Fibroblast of lung (primary cell): ENCODE measurements around the gene STMP1. TPM values are rescaled to one million over a fixed set of nuclear protein-coding genes. Genes with fewer than 3 reads are reported as not detected.

Experiments used
- DNase-seq, 2 donors: peaks; one replicate each; pipeline versions ENCODE4 v3.0.0 to v3.0.0-alpha.2; 2010; ENCODE audit warnings: low read depth in 2 of 2
- H2AFZ ChIP-seq: 2 replicates; pipeline ENCODE4 v1.5.1; 2012; ENCODE audit warnings: low read length, control low read depth, inconsistent platforms
- H3K27ac ChIP-seq: 2 replicates; pipeline ENCODE4 v1.5.1; 2011; ENCODE audit warnings: low read length, control low read depth; ENCODE audit not compliant: insufficient read depth
- H3K27me3 ChIP-seq: 2 replicates; pipeline ENCODE4 v1.5.1; 2011; ENCODE audit warnings: mild to moderate bottlenecking, low read length; ENCODE audit not compliant: control insufficient read depth, insufficient read depth
- H3K36me3 ChIP-seq: 2 replicates; pipeline ENCODE4 v1.5.1; 2011; ENCODE audit warnings: low read length; ENCODE audit not compliant: control insufficient read depth, insufficient read depth
- H3K4me1 ChIP-seq: 2 replicates; pipeline ENCODE4 v1.5.1; 2011; ENCODE audit warnings: low read length; ENCODE audit not compliant: control insufficient read depth, insufficient read depth; ENCODE audit errors: extremely low read depth
- H3K4me2 ChIP-seq: 2 replicates; pipeline ENCODE4 v1.5.1; 2011; ENCODE audit warnings: low read length, control low read depth; ENCODE audit not compliant: insufficient read depth; ENCODE audit errors: extremely low read depth
- H3K4me3 ChIP-seq, 4 experiments: fragments of 200-600 bp in 1 of 4; sonication (generic) in 1 of 4; replicated peaks in 1 of 4; 2 replicates each; pipeline ENCODE4 v1.5.1; 2011 to 2016; ENCODE audit warnings: low read length in 4 of 4, low read depth in 3 of 4, mild to moderate bottlenecking in 3 of 4, control low read depth in 2 of 4, inconsistent platforms in 1 of 4, mixed read lengths in 1 of 4; ENCODE audit not compliant: insufficient read depth in 1 of 4; ENCODE audit errors: control extremely low read depth in 1 of 4
- H3K79me2 ChIP-seq: 2 replicates; pipeline ENCODE4 v1.5.1; 2012; ENCODE audit warnings: mild to moderate bottlenecking, low read length, inconsistent platforms; ENCODE audit not compliant: control insufficient read depth, insufficient read depth
- H3K9ac ChIP-seq: 2 replicates; pipeline ENCODE4 v1.5.1; 2011; ENCODE audit warnings: mild to moderate bottlenecking, low read length, control low read depth; ENCODE audit not compliant: insufficient read depth
- H3K9me3 ChIP-seq: 2 replicates; pipeline ENCODE4 v1.5.1; 2012; ENCODE audit warnings: low read depth, low read length; ENCODE audit not compliant: control insufficient read depth, insufficient read depth
- H4K20me1 ChIP-seq: 2 replicates; pipeline ENCODE4 v1.5.1; 2011; ENCODE audit warnings: low read length; ENCODE audit not compliant: control insufficient read depth, insufficient read depth; ENCODE audit errors: extremely low read depth
- CTCF ChIP-seq, 2 donors: IDR thresholded peaks in 1 of 2; conservative IDR thresholded peaks in 1 of 2; 1 replicate in 1 of 2; 2 replicates in 1 of 2; pipeline ENCODE4 v1.5.1; 2011 to 2012; ENCODE audit warnings: low read length in 2 of 2, control low read depth in 1 of 2, inconsistent platforms in 1 of 2, low read depth in 1 of 2, mild to moderate bottlenecking in 1 of 2
- EZH2 ChIP-seq: IDR thresholded peaks from 2 replicates; pipeline ENCODE4 v1.5.1; 2012; ENCODE audit warnings: low read length, control low read depth, mild to moderate bottlenecking; ENCODE audit errors: missing control alignments
- polyA plus RNA-seq, 2 donors: library from polyadenylated mRNA; depleted of rRNA in 1 of 2; stranded (reverse) in 1 of 2; unstranded in 1 of 2; fragments of >200 nt; gene quantifications; 2 replicates each; pipeline ENCODE4 v1.2.1, GENCODE V29; 2011 to 2012; ENCODE audit warnings: missing spikeins in 1 of 2
- total RNA-seq: library from RNA; depleted of rRNA; stranded (reverse); fragments of >200 nt; gene quantifications from 2 replicates; pipeline ENCODE4 v1.2.1, GENCODE V29; 2014

The STMP1 gene
- total and polyA plus RNA-seq, 2 donors (not counting 1 experiment from before 2014, with no cell fraction given) = 16.7 to 50.6 TPM

DNA sequence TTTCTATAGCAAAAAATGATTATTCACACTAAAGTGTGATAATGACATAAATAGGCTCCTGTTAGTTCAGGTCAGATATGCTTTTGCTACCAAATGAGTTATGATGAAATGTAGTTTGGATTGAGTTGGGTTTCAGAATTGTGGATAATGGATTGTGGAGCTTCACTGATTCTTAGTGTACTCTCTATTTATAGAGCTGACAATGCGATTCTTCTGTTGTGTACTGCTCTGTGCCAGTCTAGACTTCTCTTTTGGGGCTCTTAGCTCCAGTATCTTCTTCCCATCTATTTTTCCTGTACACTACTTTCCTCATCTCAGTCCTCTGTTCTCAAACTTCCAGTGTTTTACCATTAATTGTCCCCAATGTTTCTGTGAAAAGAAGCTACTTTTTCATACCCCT, 7.5 kb downstream of the STMP1 start:
- Histone ChIP-seq H3K4me3 (no peak overlapping the region), H3K36me3 (no peaks in the 10 kb centered on the region), H4K20me1 (no peaks in the 10 kb centered on the region), H3K9ac (no peak overlapping the region), H3K4me2 (peak overlapping the region; percentile 9), H3K9me3 (no peaks in the 10 kb centered on the region), H3K27me3 (no peaks in the 10 kb centered on the region), H3K4me1 (peaks cover 8% of the 10 kb centered on the region), H3K79me2 (peaks cover 71% of the 10 kb centered on the region), H3K27ac (peak overlapping the region; percentile 42), H2AFZ (no peak overlapping the region)
- DNase-seq = no peak
- TF ChIP-seq CTCF (conservative IDR thresholded peaks at IDR 0.05 in 1 of 2, IDR thresholded peaks at IDR 0.05 in 1 of 2; ENCODE audit: low read depth in 1 of 2, low read length in 2 of 2) = no peak
- no peak for TF ChIP-seq EZH2

DNA sequence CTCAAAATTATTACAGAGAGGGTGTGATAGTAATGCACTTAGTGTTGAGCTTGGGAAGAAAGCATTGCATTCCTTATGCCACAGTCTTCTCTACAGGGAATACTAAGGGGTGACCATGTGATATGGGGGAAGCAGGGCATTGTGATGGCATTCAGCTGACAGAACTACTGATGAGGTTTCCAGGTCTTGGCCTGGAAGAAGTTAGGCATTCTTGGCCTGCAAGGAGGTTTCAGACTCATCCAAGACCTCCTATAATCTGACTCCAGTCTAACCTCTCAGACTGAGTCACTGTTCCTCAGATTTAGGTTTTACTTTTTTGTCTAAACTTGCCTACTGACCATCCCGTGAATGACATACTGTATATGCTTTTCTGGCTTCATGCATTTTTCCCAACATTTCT, 7.9 kb downstream of the STMP1 start:
- no peak overlapping the region for H3K9ac ChIP-seq

DNA sequence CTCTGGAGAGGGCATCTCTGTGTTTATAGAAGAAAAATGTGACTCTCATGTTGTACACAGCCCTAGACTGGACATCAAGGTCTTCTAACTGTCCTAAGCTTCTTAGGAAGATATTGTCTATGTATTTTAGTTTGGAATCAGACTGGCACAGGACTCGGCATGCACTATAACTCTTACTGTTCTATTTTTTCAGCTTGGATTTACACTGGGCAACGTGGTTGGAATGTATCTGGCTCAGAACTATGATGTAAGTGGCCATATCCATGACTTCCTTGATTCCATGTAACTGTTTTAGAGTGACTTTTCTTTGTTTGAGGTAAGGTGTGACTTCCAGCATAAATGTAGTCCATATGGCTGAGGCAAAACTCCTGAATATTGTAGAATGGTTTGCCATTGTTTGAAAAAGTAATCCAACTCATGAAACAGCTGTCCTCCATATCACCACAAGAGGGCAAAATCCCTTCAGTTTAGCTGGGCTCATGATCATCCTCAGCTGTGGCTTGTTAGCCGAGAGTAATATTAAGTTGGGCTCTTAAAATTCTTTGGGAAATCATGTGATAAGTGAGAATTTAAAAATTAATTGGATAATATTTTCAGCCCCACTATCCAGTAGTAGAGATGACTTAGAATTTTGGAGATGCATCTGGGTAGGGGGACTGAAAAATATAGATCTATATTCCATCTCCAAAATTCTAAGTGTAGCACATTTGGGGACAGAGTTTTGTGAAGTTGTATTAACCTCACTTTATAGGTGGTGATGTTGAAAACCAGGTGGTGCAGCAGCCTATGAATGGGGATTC, 10.4 kb downstream of the STMP1 start:
- H3K27me3 ChIP-seq = no peaks in the 10 kb centered on the region
- H3K9me3 ChIP-seq = no peaks in the 10 kb centered on the region
- peaks cover 8% of the 10 kb centered on the region for H3K4me1 ChIP-seq
- no peak overlapping the region for H3K4me3 ChIP-seq
- TF ChIP-seq CTCF (conservative IDR thresholded peaks at IDR 0.05 in 1 of 2, IDR thresholded peaks at IDR 0.05 in 1 of 2; ENCODE audit: low read depth in 1 of 2, low read length in 2 of 2) (peak; percentile 81 to 93), EZH2 (no peak)
- no peak overlapping the region for H2AFZ ChIP-seq
- H3K27ac ChIP-seq = no peak overlapping the region
- no peak overlapping the region for H3K4me2 ChIP-seq
- peak; percentile 76 to 87 for DNase-seq
- H3K9ac ChIP-seq = no peak overlapping the region
- H3K36me3 ChIP-seq = no peaks in the 10 kb centered on the region
- H4K20me1 ChIP-seq = no peaks in the 10 kb centered on the region
- peaks cover 43% of the 10 kb centered on the region for H3K79me2 ChIP-seq

More for the DNA sequence above, 7.9 kb downstream of the STMP1 start:
- Histone ChIP-seq H3K4me3 (no peak overlapping the region), H3K4me1 (peaks cover 8% of the 10 kb centered on the region), H3K9me3 (no peaks in the 10 kb centered on the region), H2AFZ (no peak overlapping the region), H3K79me2 (peaks cover 67% of the 10 kb centered on the region), H3K36me3 (no peaks in the 10 kb centered on the region), H4K20me1 (no peaks in the 10 kb centered on the region), H3K27ac (peak overlapping the region; percentile 42), H3K4me2 (peak overlapping the region; percentile 9), H3K27me3 (no peaks in the 10 kb centered on the region)
- TF ChIP-seq EZH2 (no peak), CTCF (conservative IDR thresholded peaks at IDR 0.05 in 1 of 2, IDR thresholded peaks at IDR 0.05 in 1 of 2; ENCODE audit: low read depth in 1 of 2, low read length in 2 of 2) (no peak)
- peak; percentile 67 to 85 for DNase-seq
